Measurements from ENCODE around the gene BBOX1. TPM values are rescaled to one million over a fixed set of nuclear protein-coding genes. Genes with fewer than 3 reads are reported as not detected.

Gene BBOX1
- total RNA-seq, 2 experiments from 2014 or later = not detected

GRCh38 chr11:27081056-27081455 is 40.4 kb downstream of the BBOX1 start:
- ChIA-PET POLR2A (no interaction called here), CTCF (no interaction called here)
- no peak for TF ChIP-seq CTCF (IDR thresholded peaks at IDR 0.05)
- DNase-seq (no peak), ATAC-seq (ENCODE audit: poor library complexity) (no peak)
- no peak overlapping the region for H3K27ac Mint-ChIP-seq
- H3K9me3 Mint-ChIP-seq = peaks cover 10% of the 10 kb centered on the region
- Histone ChIP-seq H3K4me1 (ENCODE audit: insufficient read depth, low read length) (no peaks in the 10 kb centered on the region), H3K27ac (ENCODE audit: low read depth in 1 of 2, low read length in 2 of 2) (no peak overlapping the region), H3K9me3 (ENCODE audit: control insufficient read depth in 1 of 2, insufficient read depth in 1 of 2, low read length in 2 of 2) (peaks cover 0 to 5% of the 10 kb centered on the region in 2 experiments), H3K27me3 (ENCODE audit: control insufficient read depth in 1 of 2, insufficient read depth in 2 of 2, low read length in 2 of 2) (no peaks in the 10 kb centered on the region), H3K36me3 (ENCODE audit: insufficient read depth, low read length) (no peaks in the 10 kb centered on the region), H3K4me3 (ENCODE audit: low read length) (no peak overlapping the region)
- H3K36me3 Mint-ChIP-seq (ENCODE audit: low read depth) = no peaks in the 10 kb centered on the region
- intact Hi-C loops (cut with DNase I, micrococcal nuclease) = no loop called here
- H3K27me3 Mint-ChIP-seq = no peaks in the 10 kb centered on the region
- H3K4me1 Mint-ChIP-seq (ENCODE audit: low read depth) = no peaks in the 10 kb centered on the region
- H3K4me3 Mint-ChIP-seq = no peak overlapping the region

- TF ChIP-seq CTCF (IDR thresholded peaks at IDR 0.05) = no peak
- H3K36me3 Mint-ChIP-seq (ENCODE audit: low read depth) = no peaks in the 10 kb centered on the region
- ATAC-seq (ENCODE audit: poor library complexity) (no peak), DNase-seq (no peak)
- no peak overlapping the region for H3K27ac Mint-ChIP-seq
- H3K9me3 ChIP-seq (ENCODE audit: control insufficient read depth in 1 of 2, insufficient read depth in 1 of 2, low read length in 2 of 2) = no peaks in the 10 kb centered on the region
- ChIA-PET CTCF (no interaction called here), POLR2A (no interaction called here)
- no peaks in the 10 kb centered on the region for H3K36me3 ChIP-seq (ENCODE audit: insufficient read depth, low read length)
- intact Hi-C loops (cut with DNase I, micrococcal nuclease) = no loop called here
- H3K4me1 ChIP-seq (ENCODE audit: insufficient read depth, low read length) = no peaks in the 10 kb centered on the region
- no peak overlapping the region for H3K27ac ChIP-seq (ENCODE audit: low read depth in 1 of 2, low read length in 2 of 2)
- no peaks in the 10 kb centered on the region for H3K27me3 ChIP-seq (ENCODE audit: control insufficient read depth in 1 of 2, insufficient read depth in 2 of 2, low read length in 2 of 2)
- H3K9me3 Mint-ChIP-seq = peaks cover 10% of the 10 kb centered on the region
- H3K4me3 Mint-ChIP-seq = no peak overlapping the region
- no peaks in the 10 kb centered on the region for H3K27me3 Mint-ChIP-seq
- H3K4me1 Mint-ChIP-seq (ENCODE audit: low read depth) = no peaks in the 10 kb centered on the region
- no peak overlapping the region for H3K4me3 ChIP-seq (ENCODE audit: low read length)
Measured at GRCh38 chr11:27083241-27083640, 42.6 kb downstream of the BBOX1 start.

- Histone ChIP-seq H3K9me3 (ENCODE audit: control insufficient read depth in 1 of 2, insufficient read depth in 1 of 2, low read length in 2 of 2) (no peaks in the 10 kb centered on the region), H3K27ac (ENCODE audit: low read depth in 1 of 2, low read length in 2 of 2) (no peak overlapping the region), H3K4me3 (ENCODE audit: low read length) (no peak overlapping the region), H3K36me3 (ENCODE audit: insufficient read depth, low read length) (no peaks in the 10 kb centered on the region), H3K27me3 (ENCODE audit: control insufficient read depth in 1 of 2, insufficient read depth in 2 of 2, low read length in 2 of 2) (no peaks in the 10 kb centered on the region), H3K4me1 (ENCODE audit: insufficient read depth, low read length) (no peaks in the 10 kb centered on the region)
- ChIA-PET CTCF (no interaction called here), POLR2A (no interaction called here)
- no peak for ATAC-seq (ENCODE audit: poor library complexity)
- TF ChIP-seq CTCF (IDR thresholded peaks at IDR 0.05) = no peak
- no peak overlapping the region for H3K4me3 Mint-ChIP-seq
- intact Hi-C loops (cut with DNase I, micrococcal nuclease) = no loop called here
- peaks cover 7% of the 10 kb centered on the region for H3K9me3 Mint-ChIP-seq
- no peaks in the 10 kb centered on the region for H3K27me3 Mint-ChIP-seq
- H3K36me3 Mint-ChIP-seq (ENCODE audit: low read depth) = no peaks in the 10 kb centered on the region
- no peaks in the 10 kb centered on the region for H3K4me1 Mint-ChIP-seq (ENCODE audit: low read depth)
- DNase-seq = no peak
- no peak overlapping the region for H3K27ac Mint-ChIP-seq
Measured at GRCh38 chr11:27083782-27084181, 43.2 kb downstream of the BBOX1 start.
